ENCODE measurements around the gene NBPF15.
"Not testable (repeated sequence)": the region's sequence is repeated elsewhere in the genome, so short reads cannot be mapped to it uniquely, and the experiment has no call there.

The NBPF15 gene

GRCh38 chr1:144402807-144403206 is 58.7 kb downstream of the NBPF15 start:
- not testable (repeated sequence) for DNase-seq (ENCODE audit: low read depth); H3K4me3 ChIP-seq (ENCODE audit: low read depth, low read length)

- DNase-seq (ENCODE audit: low read depth); H3K4me3 ChIP-seq (ENCODE audit: low read depth, low read length): not testable (repeated sequence)
Observed at GRCh38 chr1:144371651-144372050, 89.8 kb downstream of the NBPF15 start.
